ENCODE results near the gene SHC4. TPM values are rescaled to one million over a fixed set of nuclear protein-coding genes. Genes with fewer than 3 reads are reported as not detected.

The SHC4 gene
- total RNA-seq, 4 donors from 2014 or later, result 1.8 to 2.3 (median 2.1) TPM

DNA sequence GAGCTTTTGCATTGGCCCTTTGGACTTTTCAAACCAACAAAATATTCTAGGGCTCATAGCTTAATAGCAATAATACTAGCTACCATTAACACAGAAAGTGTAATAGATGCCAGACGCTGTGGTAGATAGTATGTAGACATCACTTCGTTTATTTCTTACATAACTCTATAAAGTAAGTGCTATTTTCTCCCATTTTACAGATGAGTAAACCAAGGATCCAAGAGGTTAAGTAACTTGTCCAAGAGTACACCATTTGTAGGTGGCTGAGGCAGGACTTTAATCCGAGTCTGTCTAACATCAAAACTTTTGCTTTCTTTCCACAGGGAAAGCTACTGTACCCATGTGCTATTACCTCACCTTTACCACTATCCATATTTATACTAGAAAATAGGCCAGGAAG, 73.8 kb downstream of the SHC4 start:
- Histone ChIP-seq H3K4me1 (peaks cover 0 to 5% (median 0%) of the 10 kb centered on the region in 4 donors), H3K4me3 (no peak overlapping the region), H3K27ac (replicated peaks in 1 of 4) (peak overlapping the region in 3 of 4 donors; percentile 35 to 65 (median 43)), H3K9me3 (no peaks in the 10 kb centered on the region), H3K27me3 (no peaks in the 10 kb centered on the region), H3K36me3 (no peaks in the 10 kb centered on the region)
- DNase-seq (ENCODE audit: extremely low spot score), result no peak
- 90% methylated on average over 3 of the region's 3 CpGs for WGBS
- TF ChIP-seq, protein P1, sequence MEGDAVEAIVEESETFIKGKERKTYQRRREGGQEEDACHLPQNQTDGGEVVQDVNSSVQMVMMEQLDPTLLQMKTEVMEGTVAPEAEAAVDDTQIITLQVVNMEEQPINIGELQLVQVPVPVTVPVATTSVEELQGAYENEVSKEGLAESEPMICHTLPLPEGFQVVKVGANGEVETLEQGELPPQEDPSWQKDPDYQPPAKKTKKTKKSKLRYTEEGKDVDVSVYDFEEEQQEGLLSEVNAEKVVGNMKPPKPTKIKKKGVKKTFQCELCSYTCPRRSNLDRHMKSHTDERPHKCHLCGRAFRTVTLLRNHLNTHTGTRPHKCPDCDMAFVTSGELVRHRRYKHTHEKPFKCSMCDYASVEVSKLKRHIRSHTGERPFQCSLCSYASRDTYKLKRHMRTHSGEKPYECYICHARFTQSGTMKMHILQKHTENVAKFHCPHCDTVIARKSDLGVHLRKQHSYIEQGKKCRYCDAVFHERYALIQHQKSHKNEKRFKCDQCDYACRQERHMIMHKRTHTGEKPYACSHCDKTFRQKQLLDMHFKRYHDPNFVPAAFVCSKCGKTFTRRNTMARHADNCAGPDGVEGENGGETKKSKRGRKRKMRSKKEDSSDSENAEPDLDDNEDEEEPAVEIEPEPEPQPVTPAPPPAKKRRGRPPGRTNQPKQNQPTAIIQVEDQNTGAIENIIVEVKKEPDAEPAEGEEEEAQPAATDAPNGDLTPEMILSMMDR (IDR thresholded peaks at IDR 0.05), result no peak
- TF ChIP-seq POLR2A (IDR thresholded peaks at IDR 0.05; ENCODE audit: low read depth) (no peak), POLR2AphosphoS5 (IDR thresholded peaks at IDR 0.05) (no peak), EP300 (IDR thresholded peaks at IDR 0.05) (no peak)
- intact Hi-C loops (cut with DNase I), result no loop called here

DNA sequence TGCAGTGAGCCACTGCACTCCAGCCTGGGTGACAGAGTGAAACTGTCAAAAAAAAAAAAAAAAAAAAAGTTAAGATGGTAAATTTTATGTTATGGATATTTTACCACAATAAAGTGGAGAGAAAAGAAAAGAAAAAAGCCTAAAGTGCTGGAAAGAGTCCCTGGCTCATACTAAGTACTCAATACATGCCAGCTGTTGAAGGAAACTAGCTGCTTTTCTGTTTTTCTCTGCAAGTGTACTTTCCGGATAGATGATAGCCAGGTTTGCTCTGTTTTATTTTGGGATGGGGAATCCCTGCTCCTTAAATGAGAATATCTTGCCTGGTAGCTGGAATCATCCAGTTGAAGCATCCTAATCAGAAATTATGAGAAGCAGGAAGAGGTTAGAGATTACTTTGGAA, 74.9 kb downstream of the SHC4 start:
- Histone ChIP-seq H3K4me1 (peaks cover 0 to 5% (median 0%) of the 10 kb centered on the region in 4 donors), H3K4me3 (no peak overlapping the region), H3K27me3 (no peaks in the 10 kb centered on the region), H3K9me3 (no peaks in the 10 kb centered on the region), H3K27ac (replicated peaks in 1 of 4) (peak overlapping the region; percentile 35 to 65 (median 48)), H3K36me3 (no peaks in the 10 kb centered on the region)
- TF ChIP-seq, protein P1 (IDR thresholded peaks at IDR 0.05), result no peak
- TF ChIP-seq POLR2AphosphoS5 (IDR thresholded peaks at IDR 0.05) (no peak), POLR2A (IDR thresholded peaks at IDR 0.05; ENCODE audit: low read depth) (no peak), EP300 (IDR thresholded peaks at IDR 0.05) (no peak)
- 57% methylated on average over 1 of the region's 1 CpG for WGBS
- no peak for DNase-seq (ENCODE audit: extremely low spot score)
- intact Hi-C loops (cut with DNase I), result no loop called here

DNA sequence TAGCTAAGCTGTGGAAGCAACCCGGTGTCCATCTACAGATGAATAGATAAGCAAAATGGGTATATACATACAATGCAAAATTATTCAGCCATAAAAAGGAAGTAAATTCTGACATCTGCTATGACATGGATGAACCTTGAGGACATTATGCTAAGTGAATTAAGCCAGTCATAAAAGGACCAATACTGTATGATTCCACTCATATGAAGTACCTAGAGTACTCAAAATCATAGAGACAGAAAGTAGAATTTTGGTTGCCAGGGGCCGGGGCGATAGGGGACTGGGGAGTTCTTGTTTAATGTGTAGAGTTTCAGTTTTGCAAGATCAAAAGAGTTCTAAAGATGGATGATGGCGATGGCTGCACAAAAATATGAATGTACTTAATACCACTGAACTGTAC, 75.5 kb downstream of the SHC4 start:
- TF ChIP-seq EP300 (IDR thresholded peaks at IDR 0.05) (no peak), POLR2AphosphoS5 (IDR thresholded peaks at IDR 0.05) (no peak), POLR2A (IDR thresholded peaks at IDR 0.05; ENCODE audit: low read depth) (no peak)
- TF ChIP-seq, protein P1 (IDR thresholded peaks at IDR 0.05), result no peak
- H3K27me3 ChIP-seq, result no peaks in the 10 kb centered on the region
- H3K9me3 ChIP-seq, result no peaks in the 10 kb centered on the region
- H3K4me1 ChIP-seq, result peaks cover 0 to 5% (median 0%) of the 10 kb centered on the region in 4 donors
- WGBS, result 92% methylated on average over 4 of the region's 4 CpGs
- DNase-seq (ENCODE audit: extremely low spot score), result no peak
- no peak overlapping the region for H3K4me3 ChIP-seq
- H3K27ac ChIP-seq (replicated peaks in 1 of 4), result no peak overlapping the region
- intact Hi-C loops (cut with DNase I), result no loop called here
- H3K36me3 ChIP-seq, result no peaks in the 10 kb centered on the region

DNA sequence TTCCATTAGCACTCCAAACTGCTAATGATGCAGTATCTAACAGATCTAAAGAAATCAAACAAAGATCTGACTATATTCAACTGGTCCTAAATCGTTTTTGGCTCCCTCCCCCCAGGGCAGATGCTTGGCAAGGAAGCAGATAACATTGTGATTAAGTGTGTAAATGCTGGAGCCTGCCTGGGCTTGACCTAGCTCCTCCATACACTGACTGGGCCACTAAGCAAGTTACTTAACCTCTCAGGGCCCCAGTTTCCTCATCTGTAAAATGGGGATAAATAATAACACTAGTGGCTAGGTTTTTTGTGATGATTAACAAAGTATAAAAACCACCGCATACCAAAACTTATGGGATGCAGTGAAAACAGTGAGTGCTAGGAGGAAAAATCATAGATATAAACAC, 76.6 kb downstream of the SHC4 start:
- intact Hi-C loops (cut with DNase I), result no loop called here
- H3K36me3 ChIP-seq, result no peaks in the 10 kb centered on the region
- peaks cover 0 to 5% (median 0%) of the 10 kb centered on the region in 4 donors for H3K4me1 ChIP-seq
- DNase-seq (ENCODE audit: extremely low spot score), result no peak
- H3K27me3 ChIP-seq, result no peaks in the 10 kb centered on the region
- WGBS, result 62% methylated on average over 2 of the region's 2 CpGs
- H3K27ac ChIP-seq (replicated peaks in 1 of 4), result no peak overlapping the region
- H3K4me3 ChIP-seq, result no peak overlapping the region
- TF ChIP-seq POLR2A (IDR thresholded peaks at IDR 0.05; ENCODE audit: low read depth) (no peak), POLR2AphosphoS5 (IDR thresholded peaks at IDR 0.05) (no peak), EP300 (IDR thresholded peaks at IDR 0.05) (no peak)
- TF ChIP-seq, protein P1 (IDR thresholded peaks at IDR 0.05), result no peak
- H3K9me3 ChIP-seq, result no peaks in the 10 kb centered on the region

DNA sequence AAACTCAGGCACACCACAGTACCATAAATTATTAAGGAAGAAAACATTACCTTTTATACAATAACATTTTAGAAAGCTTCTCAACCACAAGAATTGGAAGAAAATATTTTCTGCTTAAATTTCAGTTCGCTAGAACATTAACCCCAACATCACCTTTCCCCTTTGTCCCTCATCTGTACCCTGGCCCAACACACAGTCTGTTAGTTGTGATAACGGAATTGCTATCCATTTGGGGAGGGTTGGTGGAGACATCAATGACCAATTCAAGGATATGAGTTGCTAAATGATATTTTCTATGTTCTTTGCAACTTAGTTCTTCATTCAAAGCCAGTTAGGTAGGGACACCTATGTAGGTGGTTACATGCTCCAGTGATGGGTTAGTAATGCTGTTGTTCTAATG, 80.0 kb downstream of the SHC4 start:
- no peak overlapping the region for H3K27ac ChIP-seq (replicated peaks in 1 of 4)
- WGBS, result 85% methylated on average over 2 of the region's 2 CpGs

More for the DNA sequence above, 80.0 kb downstream of the SHC4 start:
- H3K4me1 ChIP-seq, result peaks cover 14 to 21% (median 18%) of the 10 kb centered on the region in 4 donors
- DNase-seq (ENCODE audit: extremely low spot score), result no peak
- no peaks in the 10 kb centered on the region for H3K9me3 ChIP-seq
- H3K27me3 ChIP-seq, result no peaks in the 10 kb centered on the region
- intact Hi-C loops (cut with DNase I), result no loop called here
- no peak for TF ChIP-seq POLR2AphosphoS5 (IDR thresholded peaks at IDR 0.05)
- no peak for TF ChIP-seq POLR2A (IDR thresholded peaks at IDR 0.05; ENCODE audit: low read depth)
- TF ChIP-seq, protein P1 (IDR thresholded peaks at IDR 0.05), result no peak
- no peak for TF ChIP-seq EP300 (IDR thresholded peaks at IDR 0.05)
- no peak overlapping the region for H3K4me3 ChIP-seq
- H3K36me3 ChIP-seq, result no peaks in the 10 kb centered on the region

Measured in esophagus muscularis mucosa (tissue), 4 donors.